ENCODE data around the gene FNDC7.
"Not testable (repeated sequence)": the region's sequence is repeated elsewhere in the genome, so short reads cannot be mapped to it uniquely, and the experiment has no call there.

Gene FNDC7

DNA sequence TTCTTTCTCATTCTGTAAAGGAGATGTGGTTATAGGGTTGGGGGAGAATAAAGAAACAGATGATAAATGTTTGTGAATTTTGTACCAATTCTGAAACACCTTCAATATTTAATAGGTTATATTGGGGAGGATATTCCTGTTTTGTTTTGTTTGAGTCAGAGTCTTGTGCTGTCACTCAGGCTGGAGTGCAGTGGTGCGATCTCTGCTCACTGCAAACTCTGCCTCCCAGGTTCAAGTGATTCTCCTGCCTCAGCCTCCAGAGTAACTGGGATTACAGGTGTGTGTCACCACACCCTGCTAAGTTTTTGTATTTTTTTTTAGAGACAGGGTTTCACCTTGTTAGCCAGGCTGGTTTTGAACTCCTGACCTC, 68.9 kb downstream of the FNDC7 start:
- Histone ChIP-seq H3K36me3 (ENCODE audit: control insufficient read depth, insufficient read depth, low read length, severe bottlenecking) (peaks cover 92% of the 10 kb centered on the region), H3K9me3 (ENCODE audit: control insufficient read depth, low read length) (peaks cover 21% of the 10 kb centered on the region)
- DNase-seq (ENCODE audit: low read depth); H3K4me3 ChIP-seq (ENCODE audit: low read length); H3K4me1 ChIP-seq (ENCODE audit: control insufficient read depth, insufficient read depth, low read length); H3K9ac ChIP-seq (ENCODE audit: low read length); H3K27me3 ChIP-seq (replicated peaks; ENCODE audit: control insufficient read depth, insufficient read depth, low read length): not testable (repeated sequence)

DNA sequence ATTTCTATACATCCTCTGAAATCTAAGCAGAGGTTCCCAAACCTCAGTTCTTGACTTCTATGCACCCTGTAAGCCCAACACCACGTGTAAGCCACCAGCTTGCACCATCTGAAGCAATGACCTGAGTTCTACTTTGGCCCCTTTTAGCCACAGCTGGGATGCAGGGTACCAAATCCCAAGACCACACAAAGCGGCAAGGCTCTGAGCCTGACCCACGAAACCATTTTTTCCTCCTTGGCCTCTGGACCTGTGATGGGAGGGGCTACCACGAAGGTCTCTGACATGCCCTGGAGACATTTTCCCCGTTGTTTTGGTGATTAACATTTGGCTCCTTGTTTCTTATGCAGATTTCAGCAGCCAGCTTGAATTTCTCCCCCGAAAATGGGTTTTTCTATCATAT, 72.6 kb downstream of the FNDC7 start:
- H3K27me3 ChIP-seq (replicated peaks; ENCODE audit: control insufficient read depth, insufficient read depth, low read length): no peaks in the 10 kb centered on the region
- H3K9ac ChIP-seq (ENCODE audit: low read length): no peak overlapping the region
- no peaks in the 10 kb centered on the region for H3K4me1 ChIP-seq (ENCODE audit: control insufficient read depth, insufficient read depth, low read length)
- H3K4me3 ChIP-seq (ENCODE audit: low read length): no peak overlapping the region
- peaks cover 78% of the 10 kb centered on the region for H3K36me3 ChIP-seq (ENCODE audit: control insufficient read depth, insufficient read depth, low read length, severe bottlenecking)
- peaks cover 21% of the 10 kb centered on the region for H3K9me3 ChIP-seq (ENCODE audit: control insufficient read depth, low read length)
- DNase-seq (ENCODE audit: low read depth): no peak

DNA sequence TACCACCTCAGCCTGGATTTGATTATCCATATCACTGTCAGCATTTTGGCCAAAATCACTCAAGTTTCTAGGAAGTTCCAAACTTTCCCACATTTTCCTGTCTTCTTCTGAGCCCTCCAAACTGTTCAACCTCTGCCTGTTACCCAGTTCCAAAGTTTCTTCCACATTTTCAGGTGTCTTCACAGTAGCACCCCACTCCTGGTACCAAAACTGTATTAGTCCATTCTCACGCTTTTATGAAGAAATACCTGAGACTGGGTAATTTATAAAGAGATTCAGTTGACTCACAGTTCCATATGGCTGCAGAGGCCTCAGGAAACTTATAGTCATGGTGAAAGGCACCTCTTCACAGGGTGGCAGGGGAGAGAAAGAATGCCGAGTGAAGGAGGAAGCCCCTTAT, 73.2 kb downstream of the FNDC7 start:
- H3K9ac ChIP-seq (ENCODE audit: low read length): no peak overlapping the region
- no peaks in the 10 kb centered on the region for H3K4me1 ChIP-seq (ENCODE audit: control insufficient read depth, insufficient read depth, low read length)
- peaks cover 21% of the 10 kb centered on the region for H3K9me3 ChIP-seq (ENCODE audit: control insufficient read depth, low read length)
- H3K36me3 ChIP-seq (ENCODE audit: control insufficient read depth, insufficient read depth, low read length, severe bottlenecking): peaks cover 76% of the 10 kb centered on the region
- DNase-seq (ENCODE audit: low read depth): no peak
- H3K27me3 ChIP-seq (replicated peaks; ENCODE audit: control insufficient read depth, insufficient read depth, low read length): no peaks in the 10 kb centered on the region
- H3K4me3 ChIP-seq (ENCODE audit: low read length): no peak overlapping the region

DNA sequence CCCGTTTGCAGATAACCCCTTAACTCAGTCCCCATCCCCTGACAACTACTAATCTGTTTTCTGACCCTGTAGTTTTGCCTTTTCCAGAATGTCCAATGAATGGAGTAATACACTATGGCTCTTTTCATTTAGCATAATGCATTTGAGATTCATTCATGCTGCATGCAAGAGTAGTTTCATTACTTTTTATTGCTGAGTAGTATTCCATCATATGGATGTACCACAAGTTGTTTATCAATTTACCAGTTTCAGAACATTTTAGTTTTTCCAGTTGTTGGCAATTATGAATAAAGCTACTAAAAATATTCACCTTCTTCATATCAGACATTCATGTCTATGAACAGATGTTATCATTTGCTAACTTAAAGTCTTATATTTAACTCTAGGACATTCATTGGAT, 79.1 kb downstream of the FNDC7 start:
- Histone ChIP-seq H3K36me3 (ENCODE audit: control insufficient read depth, insufficient read depth, low read length, severe bottlenecking) (peaks cover 78% of the 10 kb centered on the region), H3K4me3 (ENCODE audit: low read length) (no peak overlapping the region), H3K9me3 (ENCODE audit: control insufficient read depth, low read length) (peaks cover 14% of the 10 kb centered on the region), H3K4me1 (ENCODE audit: control insufficient read depth, insufficient read depth, low read length) (no peaks in the 10 kb centered on the region), H3K9ac (ENCODE audit: low read length) (no peak overlapping the region), H3K27me3 (replicated peaks; ENCODE audit: control insufficient read depth, insufficient read depth, low read length) (no peaks in the 10 kb centered on the region)
- DNase-seq (ENCODE audit: low read depth): no peak
